ENCODE results near the gene PAOX.

Gene PAOX

GRCh38 chr10:133341983-133342382 lies 37.1 kb upstream of the PAOX start:
- no peak for TF ChIP-seq ZBTB7A (IDR thresholded peaks at IDR 0.05; ENCODE audit: low read depth)
- TF ChIP-seq TEAD4 (IDR thresholded peaks at IDR 0.05): no peak
- TF ChIP-seq, protein P1, sequence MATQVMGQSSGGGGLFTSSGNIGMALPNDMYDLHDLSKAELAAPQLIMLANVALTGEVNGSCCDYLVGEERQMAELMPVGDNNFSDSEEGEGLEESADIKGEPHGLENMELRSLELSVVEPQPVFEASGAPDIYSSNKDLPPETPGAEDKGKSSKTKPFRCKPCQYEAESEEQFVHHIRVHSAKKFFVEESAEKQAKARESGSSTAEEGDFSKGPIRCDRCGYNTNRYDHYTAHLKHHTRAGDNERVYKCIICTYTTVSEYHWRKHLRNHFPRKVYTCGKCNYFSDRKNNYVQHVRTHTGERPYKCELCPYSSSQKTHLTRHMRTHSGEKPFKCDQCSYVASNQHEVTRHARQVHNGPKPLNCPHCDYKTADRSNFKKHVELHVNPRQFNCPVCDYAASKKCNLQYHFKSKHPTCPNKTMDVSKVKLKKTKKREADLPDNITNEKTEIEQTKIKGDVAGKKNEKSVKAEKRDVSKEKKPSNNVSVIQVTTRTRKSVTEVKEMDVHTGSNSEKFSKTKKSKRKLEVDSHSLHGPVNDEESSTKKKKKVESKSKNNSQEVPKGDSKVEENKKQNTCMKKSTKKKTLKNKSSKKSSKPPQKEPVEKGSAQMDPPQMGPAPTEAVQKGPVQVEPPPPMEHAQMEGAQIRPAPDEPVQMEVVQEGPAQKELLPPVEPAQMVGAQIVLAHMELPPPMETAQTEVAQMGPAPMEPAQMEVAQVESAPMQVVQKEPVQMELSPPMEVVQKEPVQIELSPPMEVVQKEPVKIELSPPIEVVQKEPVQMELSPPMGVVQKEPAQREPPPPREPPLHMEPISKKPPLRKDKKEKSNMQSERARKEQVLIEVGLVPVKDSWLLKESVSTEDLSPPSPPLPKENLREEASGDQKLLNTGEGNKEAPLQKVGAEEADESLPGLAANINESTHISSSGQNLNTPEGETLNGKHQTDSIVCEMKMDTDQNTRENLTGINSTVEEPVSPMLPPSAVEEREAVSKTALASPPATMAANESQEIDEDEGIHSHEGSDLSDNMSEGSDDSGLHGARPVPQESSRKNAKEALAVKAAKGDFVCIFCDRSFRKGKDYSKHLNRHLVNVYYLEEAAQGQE (IDR thresholded peaks at IDR 0.05; ENCODE audit: low read depth): no peak
- TF ChIP-seq YY1 (IDR thresholded peaks at IDR 0.05; ENCODE audit: low read depth): no peak
- TF ChIP-seq FOXM1 (IDR thresholded peaks at IDR 0.05; ENCODE audit: borderline replicate concordance, low read depth): no peak
- no peak for TF ChIP-seq EP300 (IDR thresholded peaks at IDR 0.05; ENCODE audit: borderline replicate concordance)
- TF ChIP-seq EGR1 (IDR thresholded peaks at IDR 0.05): no peak
- TF ChIP-seq, protein P2, sequence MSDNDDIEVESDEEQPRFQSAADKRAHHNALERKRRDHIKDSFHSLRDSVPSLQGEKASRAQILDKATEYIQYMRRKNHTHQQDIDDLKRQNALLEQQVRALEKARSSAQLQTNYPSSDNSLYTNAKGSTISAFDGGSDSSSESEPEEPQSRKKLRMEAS (IDR thresholded peaks at IDR 0.05): no peak
- TF ChIP-seq CREB1 (IDR thresholded peaks at IDR 0.05; ENCODE audit: low read depth): no peak
- TF ChIP-seq, protein P3, sequence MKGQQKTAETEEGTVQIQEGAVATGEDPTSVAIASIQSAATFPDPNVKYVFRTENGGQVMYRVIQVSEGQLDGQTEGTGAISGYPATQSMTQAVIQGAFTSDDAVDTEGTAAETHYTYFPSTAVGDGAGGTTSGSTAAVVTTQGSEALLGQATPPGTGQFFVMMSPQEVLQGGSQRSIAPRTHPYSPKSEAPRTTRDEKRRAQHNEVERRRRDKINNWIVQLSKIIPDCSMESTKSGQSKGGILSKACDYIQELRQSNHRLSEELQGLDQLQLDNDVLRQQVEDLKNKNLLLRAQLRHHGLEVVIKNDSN (IDR thresholded peaks at IDR 0.05): no peak
- TF ChIP-seq CEBPB (IDR thresholded peaks at IDR 0.05): no peak
- TF ChIP-seq TCF12 (IDR thresholded peaks at IDR 0.05; ENCODE audit: low read depth): no peak
- TF ChIP-seq NFIC (IDR thresholded peaks at IDR 0.05): no peak
- TF ChIP-seq TAF1 (IDR thresholded peaks at IDR 0.05; ENCODE audit: low read depth): no peak
- no peak for TF ChIP-seq RAD21 (IDR thresholded peaks at IDR 0.05; ENCODE audit: low read depth)

DNA sequence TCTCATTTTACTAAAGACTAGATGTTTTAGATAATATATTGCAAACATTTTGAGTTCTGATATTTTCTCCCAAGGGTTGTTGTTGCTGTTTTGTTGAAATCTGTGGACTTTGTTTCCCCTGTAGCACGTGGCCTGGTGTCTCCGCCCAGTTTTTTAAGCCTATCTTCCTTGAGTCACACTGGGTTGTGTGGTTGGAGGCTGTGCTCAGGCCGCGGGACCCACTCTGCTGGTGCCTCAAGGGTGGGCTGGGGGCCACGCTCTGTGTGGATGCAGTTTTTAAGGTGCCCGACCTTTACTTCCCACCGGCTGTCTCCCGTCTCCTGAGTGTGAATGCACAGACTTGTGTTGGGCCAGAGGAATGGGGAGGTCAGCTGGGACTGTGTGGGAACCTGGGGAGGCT lies 36.1 kb upstream of the PAOX start:
- TF ChIP-seq YY1 (IDR thresholded peaks at IDR 0.05; ENCODE audit: low read depth) (no peak), FOXM1 (IDR thresholded peaks at IDR 0.05; ENCODE audit: borderline replicate concordance, low read depth) (no peak), TCF12 (IDR thresholded peaks at IDR 0.05; ENCODE audit: low read depth) (no peak), RAD21 (IDR thresholded peaks at IDR 0.05; ENCODE audit: low read depth) (no peak), ZBTB7A (IDR thresholded peaks at IDR 0.05; ENCODE audit: low read depth) (no peak), EGR1 (IDR thresholded peaks at IDR 0.05) (no peak), CREB1 (IDR thresholded peaks at IDR 0.05; ENCODE audit: low read depth) (no peak), EP300 (IDR thresholded peaks at IDR 0.05; ENCODE audit: borderline replicate concordance) (no peak), CEBPB (IDR thresholded peaks at IDR 0.05) (no peak), TEAD4 (IDR thresholded peaks at IDR 0.05) (no peak), TAF1 (IDR thresholded peaks at IDR 0.05; ENCODE audit: low read depth) (no peak), NFIC (IDR thresholded peaks at IDR 0.05) (no peak)
- TF ChIP-seq, protein P3 (IDR thresholded peaks at IDR 0.05): no peak
- TF ChIP-seq, protein P2 (IDR thresholded peaks at IDR 0.05): no peak
- TF ChIP-seq, protein P1 (IDR thresholded peaks at IDR 0.05; ENCODE audit: low read depth): no peak

DNA sequence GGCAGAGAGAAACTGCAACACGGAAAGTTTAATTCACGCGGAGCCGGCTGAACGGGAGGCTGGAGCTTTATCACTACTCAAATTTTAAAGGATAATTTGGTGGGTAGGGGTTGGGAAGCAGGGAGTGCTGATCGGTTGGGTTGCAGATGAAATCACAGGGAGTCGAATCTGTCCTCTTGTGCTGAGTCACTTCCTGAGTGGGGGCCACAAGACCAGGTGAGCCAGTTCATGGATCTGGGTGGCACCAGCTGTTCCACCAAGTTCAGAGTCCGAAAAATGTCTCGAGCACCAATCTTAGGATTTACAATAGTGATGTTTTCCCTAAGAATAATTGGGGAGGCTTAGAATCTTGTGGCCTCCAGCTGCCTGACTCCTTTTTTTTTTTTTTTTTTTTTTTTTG lies 35.5 kb upstream of the PAOX start:
- TF ChIP-seq CEBPB (IDR thresholded peaks at IDR 0.05) (no peak), TEAD4 (IDR thresholded peaks at IDR 0.05) (no peak)
- TF ChIP-seq, protein P3 (IDR thresholded peaks at IDR 0.05): no peak

DNA sequence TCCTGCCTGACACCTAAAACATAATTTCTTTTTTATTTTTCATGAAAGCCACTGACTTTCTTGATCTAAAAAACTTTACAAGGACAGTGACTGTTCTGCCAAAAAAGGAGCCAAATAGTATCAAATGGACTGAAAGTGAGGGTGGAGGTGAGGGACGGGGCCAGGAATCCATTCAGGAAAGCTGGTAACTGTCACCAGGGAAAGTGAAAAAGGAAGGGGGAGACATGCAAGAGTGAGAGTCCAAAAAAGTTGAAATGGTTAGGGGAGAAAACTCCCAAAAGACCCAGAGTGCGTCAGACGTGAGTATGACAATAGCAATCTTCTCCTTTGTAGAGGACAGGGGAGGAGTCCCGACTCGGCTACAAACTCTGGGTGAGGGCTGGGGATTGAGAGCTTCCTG lies 34.8 kb upstream of the PAOX start:
- TF ChIP-seq TCF12 (IDR thresholded peaks at IDR 0.05; ENCODE audit: low read depth): no peak
- TF ChIP-seq, protein P2 (IDR thresholded peaks at IDR 0.05): no peak
- TF ChIP-seq TAF1 (IDR thresholded peaks at IDR 0.05; ENCODE audit: low read depth): no peak
- no peak for TF ChIP-seq EP300 (IDR thresholded peaks at IDR 0.05; ENCODE audit: borderline replicate concordance)
- no peak for TF ChIP-seq NFIC (IDR thresholded peaks at IDR 0.05)
- TF ChIP-seq EGR1 (IDR thresholded peaks at IDR 0.05): no peak
- TF ChIP-seq CEBPB (IDR thresholded peaks at IDR 0.05): no peak

GRCh38 chr10:133346413-133346812 lies 32.6 kb upstream of the PAOX start:
- TF ChIP-seq, protein P3 (IDR thresholded peaks at IDR 0.05): no peak
- no peak for TF ChIP-seq EP300 (IDR thresholded peaks at IDR 0.05; ENCODE audit: borderline replicate concordance)
- TF ChIP-seq YY1 (IDR thresholded peaks at IDR 0.05; ENCODE audit: low read depth): no peak
- no peak for TF ChIP-seq CEBPB (IDR thresholded peaks at IDR 0.05)
- no peak for TF ChIP-seq TCF12 (IDR thresholded peaks at IDR 0.05; ENCODE audit: low read depth)
- TF ChIP-seq RAD21 (IDR thresholded peaks at IDR 0.05; ENCODE audit: low read depth): no peak
- no peak for TF ChIP-seq TAF1 (IDR thresholded peaks at IDR 0.05; ENCODE audit: low read depth)
- no peak for TF ChIP-seq TEAD4 (IDR thresholded peaks at IDR 0.05)
- TF ChIP-seq NFIC (IDR thresholded peaks at IDR 0.05): no peak
- TF ChIP-seq, protein P1 (IDR thresholded peaks at IDR 0.05; ENCODE audit: low read depth): no peak
- TF ChIP-seq EGR1 (IDR thresholded peaks at IDR 0.05): no peak
- TF ChIP-seq FOXM1 (IDR thresholded peaks at IDR 0.05; ENCODE audit: borderline replicate concordance, low read depth): no peak
- no peak for TF ChIP-seq CREB1 (IDR thresholded peaks at IDR 0.05; ENCODE audit: low read depth)
- no peak for TF ChIP-seq ZBTB7A (IDR thresholded peaks at IDR 0.05; ENCODE audit: low read depth)
- TF ChIP-seq, protein P2 (IDR thresholded peaks at IDR 0.05): no peak

Data from Ishikawa (cell line).